Measurements from ENCODE around the gene PSMD6. TPM values are rescaled to one million over a fixed set of nuclear protein-coding genes. Genes with fewer than 3 reads are reported as not detected.
A peak's percentile ranks its signal among the peaks of the same experiment; 100 is the strongest.

PSMD6 gene
- polyA plus RNA-seq, 2 donors, result 36.0 to 80.7 TPM

DNA sequence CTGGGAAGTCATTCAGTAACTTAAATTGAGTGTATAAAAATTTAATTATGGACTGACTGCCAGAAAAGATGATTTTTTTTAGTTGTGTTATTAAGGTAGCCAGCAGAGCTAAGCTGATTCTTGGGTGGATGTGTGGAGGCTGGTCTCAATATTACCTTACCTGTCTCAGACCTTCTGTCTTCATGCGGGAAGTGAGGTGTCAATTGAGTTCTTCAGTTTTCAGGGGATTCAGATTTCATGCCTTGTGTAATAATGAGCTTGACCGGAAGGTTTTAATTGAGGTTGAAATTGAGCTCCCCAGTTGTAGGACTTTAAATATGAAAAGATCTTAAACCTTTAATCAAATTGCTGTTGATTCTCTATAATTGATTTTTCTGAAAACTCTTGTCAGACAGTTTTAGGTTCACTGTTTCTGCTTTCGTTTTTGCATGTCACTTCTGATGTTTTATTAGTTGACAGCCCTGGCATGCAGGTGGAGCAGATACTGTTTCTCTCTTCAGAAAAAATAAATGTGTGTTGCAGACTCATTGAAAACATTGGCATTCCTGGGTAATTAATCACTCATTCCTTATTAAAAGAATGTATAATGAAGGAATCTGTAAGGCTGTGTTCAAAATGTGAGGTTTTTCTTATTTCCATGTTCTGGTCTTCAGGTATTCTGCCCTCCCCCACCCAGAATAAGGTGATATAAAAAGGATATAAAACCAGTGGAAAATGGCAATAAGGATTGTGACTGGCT, 54.5 kb downstream of the PSMD6 start:
- Histone ChIP-seq H3K9me3 (ENCODE audit: control insufficient read depth in 2 of 2, insufficient read depth in 1 of 2, low read depth in 1 of 2, low read length in 1 of 2) (peaks cover 0 to 2% of the 10 kb centered on the region in 2 donors), H3K4me3 (ENCODE audit: low read depth in 1 of 2, low read length in 2 of 2) (no peak overlapping the region), H3K36me3 (ENCODE audit: control insufficient read depth in 2 of 2, insufficient read depth in 2 of 2, low read length in 1 of 2) (peaks cover 0 to 3% of the 10 kb centered on the region in 2 donors), H3K4me1 (ENCODE audit: control insufficient read depth in 2 of 2, insufficient read depth in 2 of 2, low read length in 1 of 2) (peaks cover 2 to 8% of the 10 kb centered on the region in 2 donors), H3K27ac (ENCODE audit: low read depth in 2 of 2, low read length in 1 of 2) (peak overlapping the region; percentile 19 to 53), H3K27me3 (ENCODE audit: control insufficient read depth in 1 of 2, insufficient read depth in 2 of 2, low read length in 2 of 2) (no peaks in the 10 kb centered on the region)
- WGBS, 2 donors, result 25 to 27% methylated on average over 3 of the region's 3 CpGs

DNA sequence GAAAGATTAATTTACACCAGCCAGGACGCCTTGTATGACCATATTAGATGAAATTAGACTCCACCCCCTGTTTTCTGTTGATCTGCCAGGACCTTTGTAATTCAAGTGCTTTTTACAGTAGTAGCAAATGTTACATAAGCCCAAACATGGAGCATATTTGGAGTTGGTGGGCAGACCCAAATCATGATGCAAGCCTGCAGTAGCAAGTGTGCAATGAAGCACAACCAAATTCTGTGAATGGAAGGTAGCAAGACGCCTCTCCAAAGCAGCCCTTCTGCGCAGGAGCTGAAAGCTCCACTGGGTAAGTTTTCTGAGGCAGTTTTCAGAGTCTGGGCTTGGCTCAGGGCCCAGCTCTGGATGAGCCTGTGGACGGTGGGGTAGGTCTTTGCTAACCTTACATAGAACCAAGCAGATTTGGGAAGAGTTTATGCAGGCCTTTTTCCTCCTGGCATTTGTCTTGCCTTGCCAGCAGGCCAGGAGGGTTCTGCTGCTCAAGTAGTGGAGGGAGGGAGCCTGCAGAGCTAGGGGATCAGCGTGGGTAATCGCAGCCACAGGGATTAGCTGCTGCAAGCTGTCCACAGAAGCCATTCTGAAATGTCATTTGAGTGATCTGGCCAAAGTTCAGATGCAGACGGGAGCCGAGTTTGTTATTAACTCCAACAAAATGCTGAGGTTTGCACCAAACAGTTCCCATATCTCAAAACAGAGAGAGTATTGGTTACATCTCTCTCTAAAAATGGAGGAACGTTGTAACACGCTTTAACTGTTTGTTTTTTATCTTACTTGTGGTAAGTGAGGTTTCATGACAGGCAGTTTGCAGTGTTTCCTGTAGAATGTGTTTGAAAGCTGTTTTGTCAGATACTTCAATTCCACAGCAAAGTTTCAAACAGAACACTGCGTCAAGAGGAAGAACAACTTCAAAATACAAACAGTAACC, 55.4 kb downstream of the PSMD6 start:
- 10 to 17% methylated on average over 11 of the region's 11 CpGs for WGBS, 2 donors
- peaks cover 0 to 3% of the 10 kb centered on the region in 2 donors for H3K4me1 ChIP-seq (ENCODE audit: control insufficient read depth in 2 of 2, insufficient read depth in 2 of 2, low read length in 1 of 2)

DNA sequence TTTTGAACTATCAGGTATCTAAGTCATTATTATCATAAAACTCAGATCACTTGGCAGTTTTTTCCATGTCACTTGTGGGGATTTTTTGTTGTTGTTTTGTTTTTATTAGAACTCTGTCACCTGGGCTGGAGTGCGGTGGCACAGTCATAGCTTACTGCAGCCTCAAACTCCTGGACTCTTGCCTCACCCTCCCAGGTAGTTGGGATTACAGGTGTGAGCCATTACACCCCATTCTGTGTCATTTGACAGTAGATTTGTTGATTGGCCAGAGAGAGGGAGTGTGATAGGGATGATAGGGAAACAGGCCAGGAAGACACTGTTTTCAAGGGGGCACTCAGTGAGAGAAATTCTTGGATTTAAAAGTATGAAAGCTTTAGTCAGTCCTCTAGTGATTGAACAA, 56.4 kb downstream of the PSMD6 start:
- H3K36me3 ChIP-seq (ENCODE audit: control insufficient read depth in 2 of 2, insufficient read depth in 2 of 2, low read length in 1 of 2), result no peaks in the 10 kb centered on the region
- peak overlapping the region in 1 of 2 donors; percentile 17 for H3K27ac ChIP-seq (ENCODE audit: low read depth in 2 of 2, low read length in 1 of 2)
- no peaks in the 10 kb centered on the region for H3K27me3 ChIP-seq (ENCODE audit: control insufficient read depth in 1 of 2, insufficient read depth in 2 of 2, low read length in 2 of 2)
- peaks cover 0 to 3% of the 10 kb centered on the region in 2 donors for H3K4me1 ChIP-seq (ENCODE audit: control insufficient read depth in 2 of 2, insufficient read depth in 2 of 2, low read length in 1 of 2)
- WGBS, 2 donors, result 71 to 80% methylated on average over 1 of the region's 1 CpG
- H3K9me3 ChIP-seq (ENCODE audit: control insufficient read depth in 2 of 2, insufficient read depth in 1 of 2, low read depth in 1 of 2, low read length in 1 of 2), result no peaks in the 10 kb centered on the region
- H3K4me3 ChIP-seq (ENCODE audit: low read depth in 1 of 2, low read length in 2 of 2), result no peak overlapping the region

More for the DNA sequence above, 55.4 kb downstream of the PSMD6 start:
- Histone ChIP-seq H3K4me3 (ENCODE audit: low read depth in 1 of 2, low read length in 2 of 2) (peak overlapping the region; percentile 1 to 24), H3K27me3 (ENCODE audit: control insufficient read depth in 1 of 2, insufficient read depth in 2 of 2, low read length in 2 of 2) (no peaks in the 10 kb centered on the region), H3K36me3 (ENCODE audit: control insufficient read depth in 2 of 2, insufficient read depth in 2 of 2, low read length in 1 of 2) (no peaks in the 10 kb centered on the region), H3K9me3 (ENCODE audit: control insufficient read depth in 2 of 2, insufficient read depth in 1 of 2, low read depth in 1 of 2, low read length in 1 of 2) (no peaks in the 10 kb centered on the region), H3K27ac (ENCODE audit: low read depth in 2 of 2, low read length in 1 of 2) (peak overlapping the region; percentile 53 to 80)

DNA sequence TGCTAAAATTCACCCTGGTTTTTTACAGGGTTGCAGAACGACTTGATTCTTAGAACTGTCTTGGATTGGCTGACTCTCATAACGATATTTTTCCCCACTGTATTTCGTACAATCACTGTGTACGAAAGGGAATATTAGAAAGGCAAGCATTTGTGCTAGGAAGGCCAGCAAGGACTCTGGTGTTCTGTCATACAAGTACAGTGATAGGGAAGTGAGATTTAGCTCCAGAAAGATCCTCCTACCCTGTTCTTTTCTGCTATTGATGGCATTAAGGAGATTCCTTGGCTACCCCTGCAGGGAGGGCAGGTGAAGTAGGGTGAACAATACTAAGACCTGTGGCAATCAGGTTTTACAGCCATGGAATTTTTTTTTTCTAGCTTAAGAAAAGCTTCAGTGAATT, 57.3 kb downstream of the PSMD6 start:
- Histone ChIP-seq H3K36me3 (ENCODE audit: control insufficient read depth in 2 of 2, insufficient read depth in 2 of 2, low read length in 1 of 2) (no peaks in the 10 kb centered on the region), H3K4me3 (ENCODE audit: low read depth in 1 of 2, low read length in 2 of 2) (no peak overlapping the region), H3K27ac (ENCODE audit: low read depth in 2 of 2, low read length in 1 of 2) (no peak overlapping the region), H3K4me1 (ENCODE audit: control insufficient read depth in 2 of 2, insufficient read depth in 2 of 2, low read length in 1 of 2) (peaks cover 0 to 3% of the 10 kb centered on the region in 2 donors), H3K27me3 (ENCODE audit: control insufficient read depth in 1 of 2, insufficient read depth in 2 of 2, low read length in 2 of 2) (no peaks in the 10 kb centered on the region), H3K9me3 (ENCODE audit: control insufficient read depth in 2 of 2, insufficient read depth in 1 of 2, low read depth in 1 of 2, low read length in 1 of 2) (no peaks in the 10 kb centered on the region)
- whole genome bisulfite sequencing, 2 donors, result 79 to 91% methylated on average over 4 of the region's 4 CpGs

DNA sequence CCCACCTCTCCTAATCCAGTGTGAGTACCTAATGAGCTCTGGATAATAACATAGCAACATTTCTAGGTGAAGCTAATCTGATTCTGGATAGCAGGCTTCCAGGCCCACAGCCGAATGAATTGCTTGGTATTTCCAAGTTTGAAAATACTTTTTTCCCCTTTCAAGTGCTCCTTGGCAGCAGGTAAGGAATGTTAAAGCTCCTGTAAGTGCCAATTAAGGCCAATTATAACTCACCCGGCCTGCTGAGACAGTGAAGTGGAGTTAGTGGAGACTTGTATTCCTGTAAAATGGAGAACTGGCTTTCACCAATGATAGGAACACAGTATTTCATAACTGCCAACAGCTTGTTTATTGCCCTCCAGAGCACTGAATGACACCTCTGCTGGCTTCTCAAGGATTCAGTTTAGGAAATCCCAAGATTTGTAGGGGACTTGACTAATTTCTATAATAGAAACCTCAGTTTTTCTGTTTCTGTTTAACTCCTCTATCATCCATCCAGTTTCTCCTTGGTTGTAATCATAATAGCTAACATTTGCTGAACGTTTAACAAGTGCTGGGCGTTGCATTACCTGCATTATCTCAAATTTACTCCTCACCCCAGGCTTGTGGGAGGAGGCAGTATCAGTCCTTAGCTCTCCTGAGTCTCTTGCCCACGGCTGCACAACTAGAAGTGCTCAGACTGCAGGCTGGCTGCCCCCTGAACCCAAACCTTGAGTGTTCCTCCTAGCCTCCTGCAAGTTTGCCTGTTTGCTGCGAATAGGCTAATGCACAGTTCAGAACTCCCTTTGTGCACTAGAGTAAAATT, 58.4 kb downstream of the PSMD6 start:
- 50 to 52% methylated on average over 6 of the region's 6 CpGs for WGBS, 2 donors
- H3K4me3 ChIP-seq (ENCODE audit: low read depth in 1 of 2, low read length in 2 of 2), result no peak overlapping the region
- H3K27me3 ChIP-seq (ENCODE audit: control insufficient read depth in 1 of 2, insufficient read depth in 2 of 2, low read length in 2 of 2), result no peaks in the 10 kb centered on the region
- H3K9me3 ChIP-seq (ENCODE audit: control insufficient read depth in 2 of 2, insufficient read depth in 1 of 2, low read depth in 1 of 2, low read length in 1 of 2), result no peaks in the 10 kb centered on the region
- H3K27ac ChIP-seq (ENCODE audit: low read depth in 2 of 2, low read length in 1 of 2), result peak overlapping the region; percentile 2 to 21
- H3K4me1 ChIP-seq (ENCODE audit: control insufficient read depth in 2 of 2, insufficient read depth in 2 of 2, low read length in 1 of 2), result peaks cover 0 to 3% of the 10 kb centered on the region in 2 donors
- no peaks in the 10 kb centered on the region for H3K36me3 ChIP-seq (ENCODE audit: control insufficient read depth in 2 of 2, insufficient read depth in 2 of 2, low read length in 1 of 2)

DNA sequence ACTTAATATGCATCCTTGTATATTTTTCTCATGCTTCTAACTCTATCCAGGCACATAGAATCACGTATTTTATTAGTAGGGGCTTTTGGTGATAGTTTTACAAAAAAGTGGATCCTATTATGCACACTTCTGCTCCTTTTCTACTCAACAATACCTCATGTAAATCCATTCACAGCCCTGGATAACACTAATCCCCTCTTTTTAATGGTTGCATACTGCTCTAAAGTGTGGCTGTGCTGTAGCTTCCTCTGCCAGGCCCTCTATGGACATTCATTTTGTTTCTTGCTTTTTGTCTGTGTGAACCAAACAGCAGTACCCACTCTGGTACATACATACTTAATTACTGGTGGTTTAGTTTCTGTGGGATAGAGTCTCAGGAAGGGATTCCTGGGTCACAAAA, 59.8 kb downstream of the PSMD6 start:
- 86 to 89% methylated on average over 1 of the region's 1 CpG for WGBS, 2 donors
- no peak overlapping the region for H3K4me3 ChIP-seq (ENCODE audit: low read depth in 1 of 2, low read length in 2 of 2)
- no peak overlapping the region for H3K27ac ChIP-seq (ENCODE audit: low read depth in 2 of 2, low read length in 1 of 2)
- H3K9me3 ChIP-seq (ENCODE audit: control insufficient read depth in 2 of 2, insufficient read depth in 1 of 2, low read depth in 1 of 2, low read length in 1 of 2), result no peaks in the 10 kb centered on the region
- H3K36me3 ChIP-seq (ENCODE audit: control insufficient read depth in 2 of 2, insufficient read depth in 2 of 2, low read length in 1 of 2), result no peaks in the 10 kb centered on the region
- H3K4me1 ChIP-seq (ENCODE audit: control insufficient read depth in 2 of 2, insufficient read depth in 2 of 2, low read length in 1 of 2), result peaks cover 0 to 3% of the 10 kb centered on the region in 2 donors
- H3K27me3 ChIP-seq (ENCODE audit: control insufficient read depth in 1 of 2, insufficient read depth in 2 of 2, low read length in 2 of 2), result no peaks in the 10 kb centered on the region

DNA sequence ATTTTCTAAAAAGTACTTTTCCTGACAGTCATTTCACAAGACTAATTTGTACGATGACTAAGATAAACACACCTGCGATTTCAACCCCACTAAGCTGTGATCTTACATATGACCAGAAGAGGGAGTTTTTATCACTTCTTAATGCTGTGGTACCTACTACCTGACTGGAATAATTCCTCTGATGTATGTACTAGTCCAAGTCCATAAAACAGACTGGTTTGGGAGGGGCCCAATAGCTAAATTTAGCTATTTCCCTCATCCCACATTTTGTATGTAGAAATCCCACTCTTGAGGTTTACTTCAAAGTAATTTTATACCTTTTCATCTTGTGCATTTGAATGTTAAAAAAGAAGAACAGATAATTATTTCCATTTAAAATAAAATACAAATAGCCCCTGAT, 61.4 kb downstream of the PSMD6 start:
- H3K36me3 ChIP-seq (ENCODE audit: control insufficient read depth in 2 of 2, insufficient read depth in 2 of 2, low read length in 1 of 2), result no peaks in the 10 kb centered on the region
- 13 to 16% methylated on average over 2 of the region's 2 CpGs for WGBS, 2 donors
- no peaks in the 10 kb centered on the region for H3K9me3 ChIP-seq (ENCODE audit: control insufficient read depth in 2 of 2, insufficient read depth in 1 of 2, low read depth in 1 of 2, low read length in 1 of 2)
- H3K4me1 ChIP-seq (ENCODE audit: control insufficient read depth in 2 of 2, insufficient read depth in 2 of 2, low read length in 1 of 2), result no peaks in the 10 kb centered on the region
- H3K27me3 ChIP-seq (ENCODE audit: control insufficient read depth in 1 of 2, insufficient read depth in 2 of 2, low read length in 2 of 2), result no peaks in the 10 kb centered on the region
- no peak overlapping the region for H3K27ac ChIP-seq (ENCODE audit: low read depth in 2 of 2, low read length in 1 of 2)
- H3K4me3 ChIP-seq (ENCODE audit: low read depth in 1 of 2, low read length in 2 of 2), result no peak overlapping the region

Measured in esophagus (tissue), 2 donors.